Left cardiac atrium (tissue), 4 donors: ENCODE data around the gene KCNN3. TPM values are rescaled to one million over a fixed set of nuclear protein-coding genes. Genes with fewer than 3 reads are reported as not detected.
A peak's percentile ranks its signal among the peaks of the same experiment; 100 is the strongest.

ENCODE experiments used
- ATAC-seq, 2 donors: fragments of 200-7000 bp; cut with Tn5 transposase; one replicate each; pipeline ENCODE4 v1.9.1; 2020; ENCODE audit warnings: mild to moderate bottlenecking in 2 of 2, moderate library complexity in 2 of 2
- DNase-seq: peaks from one replicate; pipeline ENCODE4 v3.0.0-alpha.2; 2020
- intact Hi-C, 2 donors: fragments of 100-400 bp; cut with DNase I; formaldehyde crosslinking; loops; one replicate each; pipeline versions ENCODE4 v1.14.1 to v1.15.1; 2022 to 2023
- total RNA-seq, 2 donors: library from RNA; stranded (reverse); fragmentation: NEBNext Ultra II Directional; extraction: Animal tissue kit (Norgen Biotek cat#: 25700); gene quantifications; one replicate each; pipeline ENCODE4 v1.2.1, GENCODE V29; 2021
- donor health status: DM: no; HTN: yes; CAD: no.
- donor health status: DM: no; HTN: yes; CAD: no; lungs with severe emphysema.
- donor health status: DM: yes; HTN: yes; CAD: no.
- donor health status: Dilated cardiomyopathy.

The KCNN3 gene
- total RNA-seq, 2 donors from 2014 or later, result 3.2 to 4.6 TPM

DNA sequence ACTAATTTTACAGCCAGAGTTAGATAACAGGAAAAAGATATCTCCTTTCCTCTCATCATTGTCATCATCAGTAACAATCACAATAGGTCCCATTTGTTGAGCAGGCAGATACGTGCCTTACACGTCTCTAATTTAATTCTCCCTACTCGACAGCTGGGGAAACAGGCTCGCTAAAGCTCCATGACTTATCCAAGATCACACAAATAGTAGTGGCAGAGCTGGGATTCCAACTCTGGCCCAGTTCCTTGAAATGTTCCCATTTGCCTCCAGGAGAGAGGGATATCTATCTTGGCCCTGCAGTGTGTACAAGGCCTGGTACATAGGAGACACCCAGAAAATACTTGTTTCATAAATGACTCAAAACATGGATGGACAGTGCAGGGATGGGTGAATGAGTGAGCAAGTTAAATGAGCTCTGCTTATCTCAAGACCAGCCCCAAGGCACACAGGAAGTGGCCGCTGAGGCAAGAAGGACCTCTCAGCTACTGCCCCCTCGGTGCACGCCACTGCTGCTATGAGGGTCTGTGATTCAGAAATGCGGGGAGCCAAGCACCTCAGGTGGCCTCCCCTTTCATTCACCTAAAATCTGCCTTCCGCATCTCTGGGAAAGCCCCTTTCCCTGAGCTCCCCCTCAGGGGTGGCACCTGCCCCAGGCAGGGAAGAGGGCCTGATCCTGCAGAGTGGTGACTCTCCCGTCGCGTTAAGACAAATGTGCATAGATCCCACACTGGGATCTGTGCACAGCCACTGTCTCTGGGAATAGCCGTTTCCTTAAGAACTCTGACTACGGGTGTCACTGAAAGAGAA is 3.6 kb downstream of the KCNN3 start:
- intact Hi-C loops, result loop anchor here in 1 of 2 donors (5.0 to 10.0 kb wide), 2 partner anchors 62 to 99 kb away; no protein-coding TSS in a partner anchor
- DNase-seq (no peak), ATAC-seq (no peak)

DNA sequence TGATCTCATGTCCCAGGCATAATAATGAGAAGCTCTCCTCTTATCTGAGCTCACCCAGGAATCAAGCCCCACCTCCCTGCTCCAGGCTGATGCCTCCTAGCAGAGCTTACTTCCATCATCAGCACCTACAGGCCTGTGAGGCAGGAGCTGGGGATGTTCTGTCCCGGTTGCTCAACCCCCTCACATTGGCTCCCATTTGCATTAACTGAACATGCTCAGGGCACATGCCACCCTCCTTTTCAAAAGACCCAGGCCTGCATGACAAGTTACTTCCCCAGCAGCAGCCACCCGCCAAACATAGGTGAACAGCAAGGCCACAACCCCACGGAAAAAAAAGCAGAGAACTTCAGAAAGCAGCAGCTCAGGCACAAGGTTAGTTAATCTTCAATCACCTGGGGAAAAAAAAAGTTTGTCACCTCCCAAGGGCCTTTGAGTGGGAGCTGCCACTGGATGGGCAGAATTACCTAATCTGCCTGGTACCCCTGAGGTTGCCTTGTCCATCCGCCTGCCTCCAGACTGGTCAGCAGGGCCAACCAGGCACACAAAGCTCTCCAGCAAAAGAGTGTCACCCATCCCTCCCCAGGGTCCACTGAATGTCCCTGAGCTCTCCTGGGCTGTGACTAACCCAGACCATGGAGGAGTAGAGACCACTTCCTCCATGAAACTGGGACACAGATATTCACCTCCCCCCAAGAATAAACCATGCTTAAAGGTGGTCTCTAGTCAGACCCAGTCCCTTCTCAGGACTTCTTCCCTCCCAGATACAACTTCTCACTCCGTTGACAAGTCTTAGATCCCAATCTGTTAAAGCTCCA is 4.4 kb downstream of the KCNN3 start:
- DNase-seq, result no peak
- ATAC-seq, result no peak
- intact Hi-C loops, result loop anchor here in 1 of 2 donors (5.0 to 10.0 kb wide), 2 partner anchors 61 to 98 kb away; no protein-coding TSS in a partner anchor

DNA sequence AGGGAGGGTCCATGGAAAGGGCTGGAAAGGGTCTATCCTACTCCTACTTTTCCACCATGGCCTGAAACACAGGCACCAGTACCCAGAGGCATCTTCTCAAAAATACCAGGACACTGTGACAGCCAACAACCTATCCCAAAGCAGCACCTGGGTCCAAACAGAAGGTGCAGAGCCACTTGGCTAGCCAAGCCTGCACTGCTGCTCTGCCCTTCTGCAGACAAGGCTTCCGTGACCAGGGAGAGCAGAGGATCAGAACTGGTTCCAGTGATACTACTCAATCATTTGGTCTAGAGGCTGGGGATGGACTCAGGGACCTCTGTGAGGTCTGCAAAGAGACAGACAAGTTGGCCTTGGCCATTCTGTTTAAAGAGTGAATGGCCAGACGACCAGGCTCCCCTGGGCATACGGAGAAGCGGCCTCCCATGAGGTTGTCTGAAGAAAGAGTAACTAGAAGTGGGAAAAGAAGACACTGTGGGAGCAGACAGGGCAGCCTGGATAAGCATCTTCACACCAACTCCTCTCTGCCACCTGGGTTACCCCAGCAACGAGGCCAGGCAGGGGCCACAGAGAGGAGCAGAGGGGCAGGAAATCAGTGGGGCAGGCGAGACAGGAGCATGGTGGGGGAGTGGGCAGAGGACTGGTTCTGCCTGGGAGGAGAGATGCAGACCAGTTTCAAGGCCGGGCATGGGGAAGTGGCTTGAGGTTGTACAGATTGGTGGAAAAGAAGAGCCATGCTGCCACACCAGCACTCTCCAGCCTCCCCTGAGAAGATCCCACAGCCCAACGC is 5.7 kb downstream of the KCNN3 start:
- intact Hi-C loops, result loop anchor here in 1 of 2 donors (10.0 kb wide), 1 partner anchor 60 kb away; no protein-coding TSS in a partner anchor
- ATAC-seq, result no peak
- DNase-seq, result no peak

DNA sequence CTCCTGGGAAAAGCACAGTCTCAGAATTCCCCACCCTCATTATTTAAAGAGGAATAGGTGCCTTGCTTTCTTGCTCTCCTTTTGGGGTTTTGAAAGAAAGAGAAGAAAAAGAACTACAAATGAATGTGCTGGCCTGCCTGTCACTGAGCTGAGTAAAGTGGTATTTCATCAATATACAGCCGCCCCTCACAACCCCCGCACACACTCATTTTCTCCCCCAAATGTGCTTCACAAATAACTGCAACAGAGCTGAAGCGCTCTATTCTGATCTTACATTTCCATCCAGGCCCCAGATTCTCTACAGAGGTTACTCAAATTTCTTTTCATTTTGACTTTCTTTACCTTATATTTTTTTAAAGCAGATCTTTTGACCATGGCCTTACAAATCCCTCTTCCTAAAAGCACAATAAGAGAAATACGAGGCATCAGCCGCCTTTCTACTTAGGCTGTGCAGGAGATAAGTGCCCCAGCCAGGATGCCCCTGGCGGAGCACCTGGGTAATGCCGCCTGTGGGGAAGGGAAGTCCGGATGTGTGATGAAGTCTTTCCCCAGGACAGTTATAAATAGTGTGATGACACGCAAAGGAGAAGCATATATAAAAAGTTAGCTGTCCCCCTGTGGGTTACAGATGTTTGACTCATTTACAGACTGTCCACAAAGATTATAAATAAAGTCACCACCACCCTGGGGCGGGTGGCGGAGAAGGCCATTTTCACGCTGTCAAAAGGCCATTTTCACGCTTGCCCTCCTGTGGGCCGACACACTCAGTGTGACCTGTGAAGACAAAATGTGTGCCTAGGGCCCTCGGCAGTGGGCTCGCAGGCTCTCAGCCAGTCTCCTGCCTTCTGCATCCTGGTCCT is 6.5 kb downstream of the KCNN3 start:
- intact Hi-C loops, result loop anchor here in 1 of 2 donors (10.0 kb wide), 1 partner anchor 59 kb away; no protein-coding TSS in a partner anchor
- DNase-seq (no peak), ATAC-seq (peak in 1 of 2 donors; percentile 36)

DNA sequence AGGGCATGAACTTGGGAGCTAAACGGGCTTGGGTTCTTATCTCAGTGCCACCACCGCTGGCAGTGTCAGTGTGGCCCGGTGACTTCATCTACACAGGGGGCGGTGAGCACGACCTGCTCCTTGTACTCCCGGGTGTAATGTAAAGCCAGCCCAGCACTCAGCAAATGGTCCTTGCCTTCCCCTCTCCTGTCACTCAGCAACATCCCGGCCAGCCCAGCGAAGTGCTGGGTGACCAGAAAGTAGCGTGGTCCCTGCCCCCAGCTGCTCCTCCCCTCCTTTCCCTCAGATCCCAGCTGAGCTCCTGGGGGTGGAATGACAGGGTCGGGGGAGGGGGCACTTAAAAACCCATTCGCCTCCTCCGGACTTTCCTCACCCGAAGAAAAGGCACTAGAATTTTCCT is 7.2 kb downstream of the KCNN3 start:
- DNase-seq (no peak), ATAC-seq (peak in 1 of 2 donors; percentile 5)
- intact Hi-C loops, result loop anchor here in 1 of 2 donors (10.0 kb wide), 1 partner anchor 58 kb away; no protein-coding TSS in a partner anchor

DNA sequence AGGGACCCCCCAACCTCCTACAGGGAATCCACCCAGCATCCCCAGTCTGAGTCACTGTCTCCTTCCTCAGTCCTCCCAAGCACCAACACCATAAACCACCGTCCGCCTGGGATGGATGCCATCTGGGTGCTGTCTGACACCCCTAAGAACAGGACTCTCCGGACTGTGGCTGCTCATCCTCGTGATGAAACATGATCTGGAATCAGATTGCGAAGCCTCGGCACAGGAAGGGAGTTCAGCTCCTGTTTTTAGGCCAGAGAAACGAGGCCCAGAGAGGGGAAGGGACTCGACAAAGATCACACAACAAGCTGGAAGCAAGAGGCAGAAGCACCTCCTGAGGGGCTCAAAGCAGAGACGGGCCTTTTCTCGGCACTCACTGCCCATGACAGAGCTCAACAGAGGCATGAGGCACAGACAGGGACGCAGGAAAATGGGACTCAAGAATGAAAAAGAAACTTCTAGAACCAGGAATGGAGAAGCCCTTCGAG is 8.4 kb downstream of the KCNN3 start:
- DNase-seq (no peak), ATAC-seq (no peak)
- intact Hi-C loops, result loop anchor here in 1 of 2 donors (10.0 kb wide), 1 partner anchor 57 kb away; no protein-coding TSS in a partner anchor

DNA sequence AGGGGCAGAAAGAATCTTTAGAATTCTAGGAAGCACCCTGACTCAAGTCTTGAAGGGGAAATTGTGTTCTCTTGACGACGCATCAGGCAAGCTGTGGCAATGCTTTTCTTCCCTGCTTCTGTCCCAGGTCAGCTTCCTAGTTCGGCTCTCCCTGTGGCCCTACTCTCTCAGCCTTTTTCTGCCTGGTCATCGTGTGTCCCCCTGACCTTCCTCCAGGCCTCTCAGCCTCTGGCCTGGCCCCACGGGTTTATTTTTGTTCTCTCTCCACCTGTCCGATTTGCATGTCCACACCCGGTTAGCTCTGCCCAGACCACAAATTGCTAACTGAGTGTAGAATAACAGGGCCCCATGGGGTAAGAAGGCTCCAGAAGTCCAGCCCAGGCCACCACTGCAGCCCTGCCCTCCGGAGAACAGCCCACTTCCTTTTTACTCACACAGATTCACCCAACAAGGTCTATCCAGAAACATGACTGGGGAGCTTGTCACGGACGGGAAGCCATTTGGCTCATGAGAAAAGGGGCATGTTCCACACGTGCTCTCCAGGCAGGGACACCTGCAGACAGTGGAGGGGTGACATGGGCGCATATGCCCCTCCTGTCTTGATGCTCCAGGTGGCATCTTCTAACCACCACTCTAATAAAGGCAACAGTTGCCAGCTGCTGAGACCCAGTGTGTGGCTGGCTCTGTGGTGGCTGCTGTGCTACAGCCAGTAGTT is 9.8 kb downstream of the KCNN3 start:
- DNase-seq (no peak), ATAC-seq (no peak)
- intact Hi-C loops, result loop anchor here in 1 of 2 donors (10.0 kb wide), 1 partner anchor 56 kb away; no protein-coding TSS in a partner anchor

DNA sequence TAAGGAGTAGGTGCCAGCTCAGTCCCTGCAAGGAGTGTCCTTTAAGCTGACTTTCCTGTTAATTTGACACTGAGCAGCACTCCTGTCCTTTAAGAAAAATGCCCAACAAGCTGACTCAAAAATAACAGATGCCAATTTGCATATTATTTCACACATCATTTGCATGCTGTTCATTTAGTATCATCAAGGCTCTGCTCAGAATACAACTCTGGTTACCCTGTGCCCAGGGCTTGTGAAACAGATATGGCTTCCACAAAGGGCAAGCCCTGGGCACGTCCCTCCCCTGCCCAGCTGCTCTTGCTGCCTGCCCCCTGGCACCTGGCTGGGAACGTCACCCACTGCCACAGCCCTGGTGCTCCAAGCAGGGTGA is 10.3 kb downstream of the KCNN3 start:
- DNase-seq (no peak), ATAC-seq (peak in 1 of 2 donors; percentile 28)
- intact Hi-C loops, result loop anchor here in 1 of 2 donors (10.0 kb wide), 1 partner anchor 55 kb away; no protein-coding TSS in a partner anchor

DNA sequence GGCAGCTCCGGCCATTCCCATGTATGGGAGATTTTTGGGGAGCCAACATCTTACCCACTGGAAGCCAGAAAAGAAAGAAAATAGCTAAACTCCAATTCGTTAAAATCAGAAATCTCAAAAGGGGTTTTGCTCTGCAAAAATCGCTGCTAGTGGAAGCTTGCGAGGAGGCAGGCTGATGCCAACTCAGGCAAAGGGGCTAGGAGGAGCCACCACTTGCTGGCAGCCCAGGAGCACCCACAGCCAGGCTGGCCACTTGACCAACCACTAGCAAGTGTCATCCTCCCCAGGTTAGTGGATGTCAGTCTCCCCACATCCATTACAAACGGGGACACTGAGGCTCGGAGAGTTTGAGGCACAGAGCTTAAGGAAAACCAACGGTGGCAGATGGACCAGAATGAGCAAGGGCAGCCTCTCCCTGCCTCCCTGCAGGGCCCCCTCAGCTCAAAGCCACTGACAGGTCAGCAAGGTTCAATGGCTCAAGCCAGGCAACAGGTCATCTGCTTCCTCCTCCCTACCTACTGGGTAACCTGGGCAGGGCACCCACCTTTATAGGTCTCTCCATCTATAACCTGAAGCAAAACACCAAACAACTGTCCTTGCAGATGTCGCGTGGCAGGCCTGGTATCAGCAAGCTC is 10.8 kb downstream of the KCNN3 start:
- ATAC-seq, result no peak
- no peak for DNase-seq
- intact Hi-C loops, result no loop called here

DNA sequence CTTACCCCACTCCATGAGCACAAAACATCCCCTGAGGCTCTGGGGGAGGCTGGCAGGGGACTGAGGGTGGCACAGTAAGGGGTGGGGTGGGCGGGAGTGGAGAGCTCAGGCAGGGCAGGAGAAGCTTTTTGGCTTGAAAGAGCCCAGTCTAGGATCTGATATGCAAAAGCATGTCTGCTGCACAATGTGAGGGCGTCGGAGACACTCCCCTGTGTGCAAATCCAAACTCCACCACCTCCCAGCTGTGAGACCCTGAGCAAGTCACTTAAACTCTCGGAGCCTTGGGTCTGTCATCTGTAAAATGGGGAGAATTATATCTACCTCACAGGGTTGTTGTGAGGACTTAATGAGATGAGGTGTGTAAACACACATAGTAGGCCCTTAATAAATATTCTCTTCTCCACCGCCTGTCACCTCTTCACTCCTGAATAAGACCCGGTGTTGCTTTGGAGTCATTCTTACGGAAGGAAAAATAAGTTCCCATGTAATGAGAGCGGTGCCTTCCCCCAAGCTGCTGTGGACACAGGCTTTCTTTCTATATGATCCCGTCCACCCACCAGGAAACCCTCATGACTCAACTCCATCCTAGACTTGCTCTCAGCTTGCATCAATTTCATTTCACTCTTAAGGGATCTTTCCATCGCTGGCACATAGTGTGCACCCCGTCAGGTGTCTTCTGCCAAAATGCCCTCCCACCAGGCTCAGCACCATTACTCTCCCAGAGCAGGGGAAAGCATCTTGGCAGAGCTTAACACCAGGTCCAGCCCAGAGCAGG is 12.5 kb downstream of the KCNN3 start:
- no peak for DNase-seq
- no peak for ATAC-seq
- intact Hi-C loops, result no loop called here

DNA sequence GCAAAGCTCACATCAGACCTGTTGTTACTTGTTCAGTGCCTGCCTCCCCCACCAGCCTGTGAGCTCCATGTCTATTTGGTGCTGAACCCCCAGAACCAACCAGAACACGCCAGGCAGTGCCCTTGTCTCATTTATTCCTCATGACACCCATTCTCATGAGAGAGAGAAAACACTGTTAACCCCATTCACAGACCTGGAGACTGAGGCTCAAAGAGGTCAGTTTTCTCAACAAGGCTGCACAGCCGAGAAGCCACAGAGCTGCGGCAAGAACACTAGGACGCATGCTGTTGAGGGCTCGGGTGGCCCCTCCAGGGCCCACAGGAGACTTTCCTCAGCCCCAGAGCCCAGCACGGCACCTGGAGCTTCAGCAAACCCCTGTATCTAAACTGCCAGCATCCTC is 13.1 kb downstream of the KCNN3 start:
- DNase-seq (no peak), ATAC-seq (no peak)
- intact Hi-C loops, result no loop called here

DNA sequence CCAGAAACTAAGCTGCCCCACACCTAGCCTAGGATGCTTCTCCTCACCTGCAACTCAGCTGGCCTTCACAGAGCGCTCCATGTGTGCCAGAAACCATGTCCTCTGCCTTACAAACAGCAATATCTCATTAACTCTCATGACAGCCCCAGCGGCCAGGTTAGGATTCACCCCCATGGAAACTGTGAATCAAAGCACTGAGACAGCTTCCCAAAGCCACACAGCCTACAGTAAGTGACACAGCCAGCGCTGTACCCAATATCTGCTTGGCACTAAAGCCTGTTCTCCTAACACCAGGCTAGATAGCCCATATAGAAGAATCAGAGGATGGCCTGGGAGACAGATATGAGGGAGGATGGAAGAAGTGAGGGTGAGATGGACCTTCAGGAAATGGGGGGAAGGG is 13.5 kb downstream of the KCNN3 start:
- DNase-seq (no peak), ATAC-seq (no peak)
- intact Hi-C loops, result no loop called here

DNA sequence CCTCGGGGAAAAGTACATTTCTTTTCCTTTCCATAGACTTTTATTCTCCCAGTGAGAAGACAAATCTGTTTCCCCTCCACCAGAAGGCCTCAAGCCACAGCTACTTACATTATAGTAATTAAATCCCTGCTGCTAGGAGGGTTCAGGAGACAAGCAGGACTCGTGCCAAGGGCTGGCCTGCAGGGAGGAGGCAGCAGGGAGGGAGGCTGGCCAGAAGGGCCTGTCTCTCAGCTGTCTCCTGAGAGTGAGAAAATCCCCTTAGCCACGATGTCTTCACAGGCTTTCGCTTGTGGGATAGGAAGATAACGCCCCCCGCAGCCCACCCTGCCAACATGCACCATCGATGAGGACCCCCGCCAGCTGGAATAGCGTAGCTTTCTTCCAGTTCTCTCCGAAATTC is 14.0 kb downstream of the KCNN3 start:
- ATAC-seq, result no peak
- intact Hi-C loops, result no loop called here
- no peak for DNase-seq

DNA sequence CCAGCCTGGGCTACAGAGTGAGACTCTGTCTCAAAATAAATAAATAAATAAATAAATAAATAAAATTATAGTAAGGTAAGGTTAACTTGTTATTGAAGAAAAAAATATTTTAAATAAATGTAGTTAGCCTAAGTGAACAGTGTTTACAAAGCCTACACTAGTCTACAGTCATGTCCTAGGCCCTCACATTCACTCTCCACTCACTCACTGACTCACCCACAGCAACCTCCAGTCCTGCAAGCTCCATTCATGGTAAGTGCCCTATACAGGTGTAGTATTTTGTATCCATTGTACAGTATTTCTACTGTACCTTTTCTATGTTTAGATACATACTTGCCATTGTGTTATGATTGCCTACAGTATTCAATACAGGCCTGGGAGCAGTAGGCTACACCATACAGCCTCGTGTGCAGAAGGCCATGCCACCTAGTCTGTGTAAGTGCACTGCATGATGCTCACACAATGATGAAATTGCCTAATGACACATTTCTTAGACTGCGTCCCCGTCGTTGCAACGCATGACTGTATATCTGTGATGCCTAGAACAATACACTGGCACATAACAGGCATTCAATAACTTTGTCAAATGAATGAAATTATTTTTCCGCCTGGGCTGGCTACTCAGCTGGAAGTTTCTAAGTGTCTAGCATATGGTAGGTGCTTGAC is 14.8 kb downstream of the KCNN3 start:
- ATAC-seq, result no peak
- intact Hi-C loops, result no loop called here
- no peak for DNase-seq

DNA sequence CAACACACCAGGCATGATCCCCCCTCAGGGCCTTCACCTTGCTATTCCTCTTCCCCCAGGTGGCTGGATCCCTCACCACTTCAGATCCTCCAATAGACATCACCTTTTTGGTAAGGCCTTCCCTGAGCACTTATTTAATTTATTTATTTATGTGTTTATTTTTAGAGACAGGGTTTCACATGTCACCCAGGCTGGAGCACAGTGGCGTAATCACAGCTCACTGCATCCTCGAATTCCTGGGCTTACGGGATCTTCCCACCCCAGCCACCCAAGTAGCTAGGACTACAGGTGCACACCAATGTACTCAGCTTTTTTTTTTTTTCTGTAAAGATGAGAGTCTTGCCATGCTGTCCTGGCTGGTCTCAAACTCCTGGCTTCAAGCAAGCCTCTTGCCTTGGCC is 17.2 kb downstream of the KCNN3 start:
- intact Hi-C loops, result no loop called here
- DNase-seq (no peak), ATAC-seq (no peak)
